Muscle of back (tissue), 11 donors: ENCODE data around the gene ERP29. TPM values are rescaled to one million over a fixed set of nuclear protein-coding genes. Genes with fewer than 3 reads are reported as not detected.
A peak's percentile ranks its signal among the peaks of the same experiment; 100 is the strongest.
"Not testable (repeated sequence)": the region's sequence is repeated elsewhere in the genome, so short reads cannot be mapped to it uniquely, and the experiment has no call there.

Experiments used
- DNase-seq, 3 donors: peaks; one replicate each; pipeline versions ENCODE4 v3.0.0 to v3.0.0-alpha.2; 2013
- polyA plus RNA-seq, 10 donors: library from polyadenylated mRNA; unstranded; fragments of 120-200 nt; gene quantifications; one replicate each; pipeline ENCODE4 v1.2.1, GENCODE V29; 2013; ENCODE audit not compliant: insufficient read length in 10 of 10

Gene ERP29
- polyA plus RNA-seq, 10 donors: 56.2 to 92.6 (median 65.1) TPM

GRCh38 chr12:111998015-111998414 is 15.2 kb upstream of the ERP29 start:
- DNase-seq: no peak

- not testable (repeated sequence) for DNase-seq
Observed at GRCh38 chr12:111999129-111999528, 14.1 kb upstream of the ERP29 start.

GRCh38 chr12:112000820-112001219 is 12.4 kb upstream of the ERP29 start:
- no peak for DNase-seq

DNA sequence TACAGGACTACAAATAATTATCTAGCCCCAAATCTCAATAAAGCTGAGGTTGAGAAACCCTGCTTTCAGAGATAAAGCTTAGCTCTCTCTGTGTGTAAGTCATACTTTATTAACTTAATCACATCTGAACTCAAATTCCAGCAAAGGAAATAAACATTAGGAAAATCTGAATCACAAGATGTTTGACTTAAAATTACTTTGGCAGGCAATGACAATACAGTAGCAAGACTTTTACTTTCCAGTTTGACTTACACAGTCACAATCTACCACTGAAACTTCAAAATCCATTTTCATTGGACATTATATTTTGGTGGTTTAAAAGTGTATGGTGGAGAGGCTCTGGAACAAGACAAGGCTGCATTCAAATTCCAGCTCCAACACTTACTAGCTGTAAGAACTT is 11.7 kb upstream of the ERP29 start:
- no peak for DNase-seq

GRCh38 chr12:112004041-112004440 is 9.2 kb upstream of the ERP29 start:
- no peak for DNase-seq

GRCh38 chr12:112005419-112006395 is 7.5 kb upstream of the ERP29 start:
- no peak for DNase-seq

GRCh38 chr12:112007945-112008344 is 5.3 kb upstream of the ERP29 start:
- DNase-seq: no peak

- no peak for DNase-seq
Observed at GRCh38 chr12:112008918-112009317, 4.3 kb upstream of the ERP29 start.

GRCh38 chr12:112009596-112009995 is 3.6 kb upstream of the ERP29 start:
- DNase-seq: not testable (repeated sequence)

DNA sequence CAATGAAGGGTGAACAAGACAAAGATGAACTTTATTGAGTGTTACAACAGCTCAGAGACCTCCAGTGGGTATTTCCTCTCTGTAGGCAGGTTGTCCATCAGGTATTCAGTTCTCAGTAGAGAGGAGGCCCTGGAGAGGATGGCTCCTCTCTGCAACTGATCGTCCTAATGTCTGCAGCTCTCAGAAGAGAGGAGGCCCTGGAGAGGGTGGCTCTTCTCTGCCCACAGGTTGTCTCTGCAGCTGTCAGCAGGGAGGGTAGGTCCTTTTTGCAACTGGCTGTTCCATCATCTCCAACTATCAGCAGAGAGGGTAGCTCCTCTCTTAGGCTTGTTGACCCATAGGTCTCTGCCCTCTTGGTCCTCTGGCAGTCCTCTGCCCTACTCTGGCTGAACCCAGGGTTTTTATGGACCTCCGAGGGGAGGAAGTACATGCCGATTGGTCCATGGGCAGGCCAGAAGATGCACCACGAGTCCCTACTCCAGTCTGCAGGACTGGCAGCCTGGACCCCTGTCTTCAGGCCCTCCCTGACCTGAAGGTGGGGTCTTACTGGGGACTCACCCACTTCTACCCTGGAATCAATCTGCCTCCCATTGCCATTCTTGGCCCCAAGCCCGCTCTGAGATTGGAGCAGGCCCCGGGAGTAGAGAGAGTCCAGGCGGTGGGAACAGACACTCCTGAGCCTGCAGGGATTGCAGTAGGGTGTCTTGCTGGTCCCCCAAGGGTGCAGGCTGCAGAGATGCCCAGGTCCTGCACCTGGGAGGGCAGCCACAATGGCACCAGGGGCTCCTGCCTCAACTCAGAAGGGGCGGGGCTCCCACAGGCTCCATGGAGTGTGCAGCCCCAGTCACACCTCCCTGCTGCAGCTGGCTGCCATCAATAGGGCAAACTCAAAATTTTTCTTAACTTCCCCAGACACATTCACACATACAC is 2.5 kb upstream of the ERP29 start:
- no peak for DNase-seq

GRCh38 chr12:112011685-112012084 is 1.5 kb upstream of the ERP29 start:
- no peak for DNase-seq

DNA sequence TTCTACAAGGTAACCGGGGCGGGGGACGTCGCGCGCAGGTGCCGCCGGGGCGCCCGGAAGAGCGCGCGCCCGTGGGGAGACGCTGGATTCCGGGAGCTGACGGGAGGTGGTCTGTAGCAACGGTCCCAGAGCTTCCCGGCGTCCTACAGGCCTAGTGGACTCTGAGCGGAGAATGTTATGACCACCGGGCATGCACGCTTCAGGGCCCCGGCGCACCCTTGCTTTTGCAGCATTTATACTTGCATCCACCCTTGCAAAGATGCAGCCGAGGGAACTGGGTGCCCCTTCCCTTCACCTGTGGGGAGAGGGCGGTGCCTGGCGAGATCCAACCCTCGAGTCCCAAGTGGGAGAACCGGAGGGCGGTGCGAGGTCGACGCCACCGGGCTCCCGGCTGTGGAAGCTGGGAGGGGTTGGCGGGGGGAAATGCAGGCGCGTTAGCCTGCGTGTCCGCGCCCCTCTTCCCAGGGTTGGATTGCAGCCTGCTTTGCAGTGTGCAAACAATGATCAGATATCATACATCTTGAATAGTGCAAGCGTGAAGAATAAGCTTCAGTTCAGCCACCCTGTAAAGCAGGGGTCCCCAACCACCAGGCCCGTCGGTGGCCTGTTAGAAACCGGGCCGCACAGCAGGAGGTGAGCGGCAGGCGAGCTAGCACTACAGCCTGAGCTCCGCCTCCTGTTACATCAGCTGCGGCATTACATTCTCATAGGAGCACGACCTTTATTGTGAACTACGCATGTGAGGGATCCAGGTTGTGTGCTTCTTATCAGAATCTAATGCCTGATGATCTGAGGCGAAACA is 576 bp downstream of the ERP29 start:
- DNase-seq: peak; percentile 30 to 78 (median 35)

GRCh38 chr12:112015938-112016337 is 2.7 kb downstream of the ERP29 start:
- no peak for DNase-seq

DNA sequence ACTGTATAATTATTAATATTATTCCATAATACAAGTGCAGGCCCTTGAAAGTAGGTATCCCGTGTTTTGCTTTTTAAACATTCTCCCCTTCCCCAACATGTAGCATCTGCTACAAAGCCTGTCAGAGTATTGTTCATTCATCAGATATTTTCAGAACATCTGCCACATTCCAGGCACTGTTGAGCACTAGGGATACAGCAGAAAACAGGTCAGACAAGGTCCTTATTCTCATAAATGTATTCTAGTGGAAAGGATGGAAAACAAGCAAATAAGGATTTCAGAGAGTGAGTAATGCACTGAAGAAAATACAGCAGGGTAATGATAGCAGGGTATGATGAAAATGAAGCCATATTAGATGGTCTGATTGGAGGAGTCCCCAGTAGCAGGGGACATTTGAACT is 3.8 kb downstream of the ERP29 start:
- DNase-seq: no peak

DNA sequence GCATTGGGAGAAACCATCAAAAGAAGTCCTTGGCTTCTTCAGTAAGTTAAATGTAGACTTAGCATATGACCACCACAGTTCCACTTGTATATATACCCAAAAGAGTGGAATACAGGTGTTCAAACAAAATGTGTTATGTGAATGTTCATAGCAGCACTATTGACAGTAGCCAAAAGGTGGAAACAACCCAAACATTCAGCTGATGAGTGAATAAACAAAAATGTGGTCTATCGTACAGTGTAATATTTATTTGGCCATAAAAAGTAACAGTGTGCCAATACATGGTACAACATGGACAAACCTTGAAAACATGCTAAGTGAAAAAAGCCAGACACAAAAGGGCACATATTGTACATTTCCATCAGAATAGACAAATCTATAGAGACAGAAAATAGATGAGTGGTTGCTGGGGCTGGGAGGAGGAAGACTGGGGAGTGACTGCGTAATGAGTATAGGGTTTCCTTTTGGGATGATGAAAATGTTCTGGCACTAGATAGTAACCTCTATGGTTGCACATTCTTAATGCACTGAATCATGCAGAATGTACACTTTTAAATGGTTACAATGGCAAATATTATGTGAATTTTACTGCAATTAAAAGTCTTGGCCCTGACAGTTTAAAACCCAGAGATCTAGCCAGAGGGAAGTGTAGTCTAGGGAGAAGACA is 5.5 kb downstream of the ERP29 start:
- peak in 1 of 3 donors; percentile 61 for DNase-seq

DNA sequence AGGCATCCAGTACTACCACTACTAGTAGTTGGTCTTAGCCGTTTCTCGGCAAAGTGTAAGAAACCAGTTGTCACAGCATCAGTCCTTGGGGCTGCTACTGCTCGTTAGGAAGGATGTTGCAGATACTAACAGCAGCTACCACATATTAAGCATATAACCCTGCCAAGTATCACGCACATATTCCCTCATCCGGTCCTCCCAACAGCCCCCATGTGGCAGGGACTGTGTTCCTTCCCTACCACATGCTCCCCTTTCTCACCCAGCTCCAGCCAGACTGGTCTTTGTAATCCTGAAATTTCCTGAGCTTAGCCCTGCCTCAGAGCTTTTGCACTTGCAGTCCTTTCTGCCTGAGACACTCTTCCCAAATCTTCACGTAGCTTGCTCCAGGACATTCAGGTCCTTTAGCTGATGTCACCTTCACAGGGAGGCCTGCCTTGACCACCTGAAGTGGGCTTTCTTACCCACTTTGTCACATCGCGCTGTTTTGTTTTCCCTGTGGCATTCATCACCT is 7.8 kb downstream of the ERP29 start:
- no peak for DNase-seq

GRCh38 chr12:112022241-112023016 is 9.2 kb downstream of the ERP29 start:
- DNase-seq: no peak

GRCh38 chr12:112023759-112024396 is 10.7 kb downstream of the ERP29 start:
- DNase-seq: no peak

GRCh38 chr12:112025808-112026375 is 12.7 kb downstream of the ERP29 start:
- DNase-seq: no peak
